Left lung (tissue), 14 donors: ENCODE measurements around the gene SLC43A3. TPM values are rescaled to one million over a fixed set of nuclear protein-coding genes. Genes with fewer than 3 reads are reported as not detected.
A peak's percentile ranks its signal among the peaks of the same experiment; 100 is the strongest.

Experiments
- ATAC-seq: fragments of 200-7000 bp; cut with Tn5 transposase; one replicate; pipeline ENCODE4 v1.9.1; 2020; ENCODE audit warnings: moderate library complexity
- DNase-seq, 4 donors: peaks; one replicate each; pipeline ENCODE4 v3.0.0-alpha.2; 2013 to 2020
- H3K27ac ChIP-seq, 2 donors: fragments of 200-600 bp; sonication (generic) in 1 of 2; one replicate each; pipeline versions ENCODE4 v1.5.0 to v1.8.0; 2020 to 2021
- H3K27me3 ChIP-seq, 2 donors: fragments of 200-600 bp; sonication (generic) in 1 of 2; one replicate each; pipeline versions ENCODE4 v1.5.0 to v1.8.0; 2020 to 2021
- H3K36me3 ChIP-seq, 2 donors: fragments of 200-600 bp; sonication (generic) in 1 of 2; one replicate each; pipeline versions ENCODE4 v1.5.0 to v1.8.0; 2020 to 2021
- H3K4me1 ChIP-seq, 2 donors: fragments of 200-600 bp; one replicate each; pipeline ENCODE4 v1.8.0; 2021
- H3K4me3 ChIP-seq, 2 donors: fragments of 200-600 bp; sonication (generic) in 1 of 2; one replicate each; pipeline versions ENCODE4 v1.5.0 to v1.8.0; 2020 to 2021; ENCODE audit warnings: mild to moderate bottlenecking in 1 of 2
- H3K9me3 ChIP-seq, 2 donors: fragments of 200-600 bp; sonication (generic) in 1 of 2; one replicate each; pipeline versions ENCODE4 v1.5.0 to v1.8.0; 2020 to 2021
- intact Hi-C, 2 donors: fragments of 100-400 bp; cut with DNase I; formaldehyde crosslinking; loops; one replicate each; pipeline versions ENCODE4 v1.11.2 to v1.14.2; 2022
- long read RNA-seq, 12 donors: library from polyadenylated mRNA in 2 of 12; unstranded in 2 of 12; transcript quantifications; one replicate each; pipeline ENCODE4 v2.0.0 and lab custom pipeline, GENCODE V29; 2019 to 2026
- polyA plus RNA-seq, 6 donors: library from polyadenylated mRNA; unstranded; fragments of 120-200 nt; gene quantifications; one replicate each; pipeline ENCODE4 v1.2.1, GENCODE V29; 2013; ENCODE audit not compliant: insufficient read length in 6 of 6
- total RNA-seq, 2 donors: library from RNA; stranded (reverse); fragmentation: NEBNext Ultra II Directional; extraction: Animal tissue kit (Norgen Biotek cat#: 25700); gene quantifications; one replicate each; pipeline ENCODE4 v1.2.1, GENCODE V29; 2021
- TF ChIP-seq, protein P1 (sequence below), 2 donors: fragments of 200-600 bp; sonication (generic) in 1 of 2; IDR thresholded peaks; one replicate each; pipeline versions ENCODE4 v1.5.0 to v1.8.0; 2021; ENCODE audit warnings: antibody characterized with exemption in 2 of 2
- donor health status: DM: no; HTN: yes; CAD: no.
- donor health status: DM: no; HTN: no; CAD: no.

SLC43A3 gene
- total RNA-seq (100 to 1,000 TPM in 1 of 2 donors, 10 to 100 TPM in 1; 95.6 to 185 TPM), polyA plus RNA-seq (10 to 100 TPM; 35.0 to 45.1 (median 40.2) TPM)
- long read RNA-seq, donor 1, transcript SLC43A3-203 (14 exons, 2,617 nt), result major isoform, 6 of 11 reads
- long read RNA-seq, donor 1, partial matches to known transcripts, result 0 of 11 reads
- long read RNA-seq, donor 1, other reads (novel, unspliced or antisense), result 0 of 11 reads
- long read RNA-seq, donor 2, transcript SLC43A3-226 (1 exons, 1,796 nt), result major isoform, 8 of 10 reads
- long read RNA-seq, donor 2, partial matches to known transcripts, result 0 of 10 reads
- long read RNA-seq, donor 2, other reads (novel, unspliced or antisense), result 0 of 10 reads
- long read RNA-seq, donor 3, transcript SLC43A3-226 (1 exons, 1,796 nt), result major isoform, 5 of 9 reads
- long read RNA-seq, donor 3, partial matches to known transcripts, result 0 of 9 reads
- long read RNA-seq, donor 3, other reads (novel, unspliced or antisense), result 0 of 9 reads
- long read RNA-seq, donor 4, partial matches to known transcripts, result 2 of 13 reads
- long read RNA-seq, donor 4, other reads (novel, unspliced or antisense), result 7 of 13 reads
- long read RNA-seq, donor 5, partial matches to known transcripts, result 0 of 4 reads
- long read RNA-seq, donor 5, other reads (novel, unspliced or antisense), result 0 of 4 reads
- long read RNA-seq, donor 6, partial matches to known transcripts, result 0 of 3 reads
- long read RNA-seq, donor 6, other reads (novel, unspliced or antisense), result 0 of 3 reads
- long read RNA-seq, donor 7, partial matches to known transcripts, result 0 of 3 reads
- long read RNA-seq, donor 7, other reads (novel, unspliced or antisense), result 0 of 3 reads
- long read RNA-seq, donor 8, transcript SLC43A3-203 (14 exons, 2,617 nt), result major isoform, 6 of 9 reads
- long read RNA-seq, donor 8, partial matches to known transcripts, result 0 of 9 reads
- long read RNA-seq, donor 8, other reads (novel, unspliced or antisense), result 0 of 9 reads
- long read RNA-seq, donor 9, partial matches to known transcripts, result 0 of 1 reads
- long read RNA-seq, donor 9, other reads (novel, unspliced or antisense), result 0 of 1 reads
- long read RNA-seq, donor 10, transcript SLC43A3-203 (14 exons, 2,617 nt), result major isoform, 18 of 58 reads
- long read RNA-seq, donor 10, partial matches to known transcripts, result 10 of 58 reads
- long read RNA-seq, donor 10, other reads (novel, unspliced or antisense), result 24 of 58 reads
- long read RNA-seq, donor 11, partial matches to known transcripts, result 0 of 5 reads
- long read RNA-seq, donor 11, other reads (novel, unspliced or antisense), result 0 of 5 reads
- long read RNA-seq, donor 12, partial matches to known transcripts, result 0 of 5 reads
- long read RNA-seq, donor 12, other reads (novel, unspliced or antisense), result 0 of 5 reads

DNA sequence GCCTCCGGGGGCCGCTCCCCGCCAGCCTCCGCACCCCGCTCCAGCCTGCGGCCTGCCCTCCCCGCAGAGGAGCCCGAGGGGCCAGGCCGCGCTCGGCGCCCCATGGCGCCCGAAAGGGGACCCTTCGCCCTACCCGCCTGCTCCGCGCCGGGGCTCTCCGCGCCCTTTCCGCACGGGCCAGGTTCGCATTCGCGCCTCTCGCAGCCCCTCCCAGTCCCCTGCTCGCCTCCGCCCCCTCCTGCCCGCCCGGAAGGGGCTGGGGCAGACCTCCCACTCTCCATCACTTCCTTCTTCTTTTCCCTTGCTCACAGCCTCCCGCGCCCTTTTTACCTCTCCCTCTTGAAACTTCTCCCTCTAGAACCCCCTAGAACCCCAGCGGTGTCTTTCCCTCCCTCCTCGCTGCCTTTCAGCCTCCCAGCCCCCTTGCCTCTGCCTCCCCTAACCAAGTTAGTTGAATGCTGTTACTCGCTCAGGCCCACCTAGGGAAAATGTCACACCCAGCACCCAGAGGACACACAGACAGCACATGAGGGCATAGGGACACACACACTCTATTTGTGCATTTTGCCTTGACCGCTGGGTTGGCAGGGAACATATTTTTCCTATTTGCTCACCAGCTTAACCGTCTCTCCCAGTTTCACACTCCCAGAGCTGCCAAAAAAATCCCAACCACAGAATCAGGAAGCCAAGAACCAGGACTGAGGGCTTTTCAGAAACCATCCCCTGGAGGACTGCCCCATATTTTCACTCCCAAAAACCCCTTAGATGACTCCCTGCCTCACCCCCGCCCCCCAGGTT, at the start of gene SLC43A3:
TSS of gene SLC43A3 (minus strand) at position 193 of the 798 bp plus-strand sequence. CDS start 949 bp downstream, outside the sequence.
- TF ChIP-seq, protein P1, sequence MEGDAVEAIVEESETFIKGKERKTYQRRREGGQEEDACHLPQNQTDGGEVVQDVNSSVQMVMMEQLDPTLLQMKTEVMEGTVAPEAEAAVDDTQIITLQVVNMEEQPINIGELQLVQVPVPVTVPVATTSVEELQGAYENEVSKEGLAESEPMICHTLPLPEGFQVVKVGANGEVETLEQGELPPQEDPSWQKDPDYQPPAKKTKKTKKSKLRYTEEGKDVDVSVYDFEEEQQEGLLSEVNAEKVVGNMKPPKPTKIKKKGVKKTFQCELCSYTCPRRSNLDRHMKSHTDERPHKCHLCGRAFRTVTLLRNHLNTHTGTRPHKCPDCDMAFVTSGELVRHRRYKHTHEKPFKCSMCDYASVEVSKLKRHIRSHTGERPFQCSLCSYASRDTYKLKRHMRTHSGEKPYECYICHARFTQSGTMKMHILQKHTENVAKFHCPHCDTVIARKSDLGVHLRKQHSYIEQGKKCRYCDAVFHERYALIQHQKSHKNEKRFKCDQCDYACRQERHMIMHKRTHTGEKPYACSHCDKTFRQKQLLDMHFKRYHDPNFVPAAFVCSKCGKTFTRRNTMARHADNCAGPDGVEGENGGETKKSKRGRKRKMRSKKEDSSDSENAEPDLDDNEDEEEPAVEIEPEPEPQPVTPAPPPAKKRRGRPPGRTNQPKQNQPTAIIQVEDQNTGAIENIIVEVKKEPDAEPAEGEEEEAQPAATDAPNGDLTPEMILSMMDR (IDR thresholded peaks at IDR 0.05), result no peak
- intact Hi-C loops, result no loop called here
- peaks cover 31 to 73% of the 10 kb centered on the region in 2 donors for H3K4me1 ChIP-seq

DNA sequence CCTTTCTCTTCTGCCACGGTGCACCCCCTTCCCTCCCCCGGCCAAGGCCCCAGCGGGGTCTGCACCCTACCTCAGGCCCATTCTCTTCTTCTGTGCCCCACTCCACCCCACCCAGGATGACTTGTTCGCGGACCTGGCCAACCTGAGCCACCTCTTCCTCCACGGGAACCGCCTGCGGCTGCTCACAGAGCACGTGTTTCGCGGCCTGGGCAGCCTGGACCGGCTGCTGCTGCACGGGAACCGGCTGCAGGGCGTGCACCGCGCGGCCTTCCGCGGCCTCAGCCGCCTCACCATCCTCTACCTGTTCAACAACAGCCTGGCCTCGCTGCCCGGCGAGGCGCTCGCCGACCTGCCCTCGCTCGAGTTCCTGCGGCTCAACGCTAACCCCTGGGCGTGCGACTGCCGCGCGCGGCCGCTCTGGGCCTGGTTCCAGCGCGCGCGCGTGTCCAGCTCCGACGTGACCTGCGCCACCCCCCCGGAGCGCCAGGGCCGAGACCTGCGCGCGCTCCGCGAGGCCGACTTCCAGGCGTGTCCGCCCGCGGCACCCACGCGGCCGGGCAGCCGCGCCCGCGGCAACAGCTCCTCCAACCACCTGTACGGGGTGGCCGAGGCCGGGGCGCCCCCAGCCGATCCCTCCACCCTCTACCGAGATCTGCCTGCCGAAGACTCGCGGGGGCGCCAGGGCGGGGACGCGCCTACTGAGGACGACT, 49.3 kb upstream of the SLC43A3 start:
- no peak overlapping the region for H3K27ac ChIP-seq
- H3K9me3 ChIP-seq, result no peaks in the 10 kb centered on the region
- H3K27me3 ChIP-seq, result peaks cover 0 to 36% of the 10 kb centered on the region in 2 donors
- H3K4me3 ChIP-seq, result peak overlapping the region; percentile 24 to 40
- H3K4me1 ChIP-seq, result peaks cover 10 to 42% of the 10 kb centered on the region in 2 donors
- H3K36me3 ChIP-seq, result no peaks in the 10 kb centered on the region
- intact Hi-C loops, result no loop called here
- peak in 1 of 4 donors; percentile 86 for DNase-seq
- ATAC-seq, result peak; percentile 61
- TF ChIP-seq, protein P1 (IDR thresholded peaks at IDR 0.05), result no peak

More for the DNA sequence above, at the start of gene SLC43A3:
- no peaks in the 10 kb centered on the region for H3K9me3 ChIP-seq
- DNase-seq (peak; percentile 59 to 96 (median 84)), ATAC-seq (peak; percentile 79)
- no peaks in the 10 kb centered on the region for H3K27me3 ChIP-seq
- peak within 1 kb of the TSS; percentile 40 to 66 for H3K4me3 ChIP-seq
- peaks cover 0 to 33% of the 10 kb centered on the region in 2 donors for H3K36me3 ChIP-seq
- H3K27ac ChIP-seq, result peak within 1 kb of the TSS; percentile 96

DNA sequence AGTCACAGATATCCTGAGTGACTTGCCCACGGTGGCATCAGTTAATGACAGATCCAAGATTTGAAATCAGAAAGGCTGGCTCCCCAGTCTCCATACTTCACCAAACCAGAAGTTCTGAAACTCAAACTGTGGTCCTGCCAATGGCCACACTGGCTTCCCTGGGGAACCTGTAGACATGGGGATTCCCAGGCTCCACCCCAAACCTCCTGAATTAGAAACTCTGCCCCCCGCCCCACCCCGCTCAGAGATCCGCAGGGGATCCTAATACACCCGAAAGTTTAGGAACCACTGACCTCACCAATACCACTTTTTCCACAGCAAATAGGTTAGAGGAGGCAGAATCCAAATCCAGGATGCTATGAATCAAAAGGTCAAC, 48.7 kb upstream of the SLC43A3 start:
- H3K4me1 ChIP-seq, result peaks cover 10 to 42% of the 10 kb centered on the region in 2 donors
- DNase-seq, result no peak

More for the DNA sequence above, 48.7 kb upstream of the SLC43A3 start:
- Histone ChIP-seq H3K27me3 (peaks cover 0 to 36% of the 10 kb centered on the region in 2 donors), H3K9me3 (no peaks in the 10 kb centered on the region), H3K4me3 (peak overlapping the region in 1 of 2 donors; percentile 40), H3K27ac (no peak overlapping the region), H3K36me3 (no peaks in the 10 kb centered on the region)
- intact Hi-C loops, result no loop called here
- TF ChIP-seq, protein P1 (IDR thresholded peaks at IDR 0.05), result no peak
- ATAC-seq, result no peak
